Neural crest cell (in vitro differentiated cells): Measurements from ENCODE around the gene NAT10. TPM values are rescaled to one million over a fixed set of nuclear protein-coding genes. Genes with fewer than 3 reads are reported as not detected.

Experiments used
- DNase-seq: peaks from one replicate; pipeline ENCODE4 v3.0.0; 2021; ENCODE audit warnings: low read depth, mixed read lengths, low spot score
- H3K27ac Mint-ChIP-seq: one replicate; pipeline ENCODE4 v1.8.0; 2021; ENCODE audit warnings: mild to moderate bottlenecking, mixed read lengths; ENCODE audit not compliant: unreplicated experiment
- H3K27me3 Mint-ChIP-seq: 2 replicates; pipeline ENCODE4 v1.8.0; 2021; ENCODE audit warnings: low read depth, mild to moderate bottlenecking, mixed read lengths
- H3K36me3 Mint-ChIP-seq: 2 replicates; pipeline ENCODE4 v1.8.0; 2021; ENCODE audit warnings: low read depth, mild to moderate bottlenecking, mixed read lengths
- H3K4me1 Mint-ChIP-seq: 2 replicates; pipeline ENCODE4 v1.8.0; 2021; ENCODE audit warnings: mixed read lengths
- H3K4me3 Mint-ChIP-seq: one replicate; pipeline ENCODE4 v1.8.0; 2021; ENCODE audit warnings: mild to moderate bottlenecking, mixed read lengths
- H3K9me3 Mint-ChIP-seq: 2 replicates; pipeline ENCODE4 v1.8.0; 2021; ENCODE audit warnings: mixed read lengths
- CTCF ChIP-seq: fragments of 200-600 bp; sonication (generic); conservative IDR thresholded peaks from 2 replicates; pipeline ENCODE4 v1.5.0; 2021; ENCODE audit warnings: antibody characterized with exemption, mild to moderate bottlenecking
- total RNA-seq: library from RNA; stranded (reverse); gene quantifications from 2 replicates; pipeline ENCODE4 v1.2.1, GENCODE V29; 2021

Gene NAT10
- total RNA-seq, 1 donor from 2014 or later: 70.8 TPM

DNA sequence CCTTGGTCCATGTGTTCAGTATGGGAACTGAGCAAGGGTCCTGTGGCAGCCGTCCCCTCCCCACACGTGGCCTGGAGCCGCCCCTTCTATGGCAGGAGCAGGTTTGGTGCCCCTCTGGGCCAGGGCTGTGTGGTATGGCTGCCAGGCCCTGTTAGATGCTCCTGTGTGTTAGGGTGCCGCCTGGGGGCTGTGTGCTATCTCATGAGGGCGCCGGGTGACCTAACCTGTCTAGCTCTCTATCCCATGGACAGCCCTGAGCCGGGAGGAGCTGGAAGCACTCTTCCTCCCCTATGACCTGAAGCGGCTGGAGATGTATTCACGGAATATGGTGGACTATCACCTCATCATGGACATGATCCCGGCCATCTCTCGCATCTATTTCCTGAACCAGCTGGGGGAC, 34.7 kb downstream of the NAT10 start:
- no peaks in the 10 kb centered on the region for H3K27me3 Mint-ChIP-seq
- H3K9me3 Mint-ChIP-seq: no peaks in the 10 kb centered on the region
- peaks cover 7% of the 10 kb centered on the region for H3K4me1 Mint-ChIP-seq
- TF ChIP-seq CTCF: no peak
- H3K4me3 Mint-ChIP-seq: no peak overlapping the region
- peaks cover 24% of the 10 kb centered on the region for H3K36me3 Mint-ChIP-seq
- H3K27ac Mint-ChIP-seq: no peak overlapping the region
- DNase-seq: no peak

DNA sequence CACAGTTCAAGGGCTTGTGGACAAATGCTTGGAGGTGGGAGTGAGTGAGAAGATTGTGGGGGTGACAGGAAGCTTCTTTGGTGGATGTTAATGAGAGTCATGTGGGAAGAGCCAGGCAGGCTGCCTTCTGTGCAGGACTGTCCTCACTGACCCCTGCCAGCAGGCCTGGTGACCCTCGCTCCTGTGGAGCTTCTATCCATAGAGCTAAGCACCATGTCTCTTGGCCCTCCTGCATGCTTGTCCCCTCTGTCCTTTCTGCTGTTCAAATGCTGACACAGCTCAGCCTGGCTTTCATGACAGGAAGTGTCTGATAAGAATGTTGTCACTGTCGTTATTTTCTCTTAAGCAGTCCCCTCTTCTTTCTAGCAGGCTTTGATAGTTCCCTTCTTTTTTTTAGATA, 37.6 kb downstream of the NAT10 start:
- TF ChIP-seq CTCF: no peak
- Mint-ChIP-seq H3K4me1 (peaks cover 11% of the 10 kb centered on the region), H3K4me3 (no peak overlapping the region), H3K27ac (peak overlapping the region; percentile 93), H3K36me3 (peaks cover 25% of the 10 kb centered on the region), H3K9me3 (no peaks in the 10 kb centered on the region), H3K27me3 (no peaks in the 10 kb centered on the region)
- DNase-seq: no peak

DNA sequence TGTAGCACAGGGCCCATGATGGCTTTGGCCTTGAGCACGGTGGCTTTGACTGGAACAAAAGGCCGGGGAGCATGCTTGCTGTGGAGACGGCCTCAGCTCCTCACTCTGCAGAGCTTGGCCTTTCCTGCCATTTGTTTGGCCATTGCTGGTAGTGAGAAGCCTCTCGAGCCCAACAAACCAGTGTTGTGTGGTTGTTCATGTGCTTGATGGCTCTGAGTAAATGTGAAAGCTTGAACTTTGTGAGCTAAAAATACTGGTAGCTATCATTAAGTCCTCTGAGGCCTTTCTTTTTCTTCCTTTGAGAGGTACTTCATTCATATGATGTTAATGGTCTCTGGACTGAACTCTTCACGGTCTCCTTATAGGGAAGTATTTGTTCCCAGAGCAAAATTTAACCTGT, 39.6 kb downstream of the NAT10 start:
- Mint-ChIP-seq H3K27ac (peak overlapping the region; percentile 68), H3K4me1 (peaks cover 23% of the 10 kb centered on the region), H3K9me3 (no peaks in the 10 kb centered on the region), H3K27me3 (no peaks in the 10 kb centered on the region), H3K36me3 (peaks cover 25% of the 10 kb centered on the region), H3K4me3 (no peak overlapping the region)
- DNase-seq: no peak
- no peak for TF ChIP-seq CTCF

DNA sequence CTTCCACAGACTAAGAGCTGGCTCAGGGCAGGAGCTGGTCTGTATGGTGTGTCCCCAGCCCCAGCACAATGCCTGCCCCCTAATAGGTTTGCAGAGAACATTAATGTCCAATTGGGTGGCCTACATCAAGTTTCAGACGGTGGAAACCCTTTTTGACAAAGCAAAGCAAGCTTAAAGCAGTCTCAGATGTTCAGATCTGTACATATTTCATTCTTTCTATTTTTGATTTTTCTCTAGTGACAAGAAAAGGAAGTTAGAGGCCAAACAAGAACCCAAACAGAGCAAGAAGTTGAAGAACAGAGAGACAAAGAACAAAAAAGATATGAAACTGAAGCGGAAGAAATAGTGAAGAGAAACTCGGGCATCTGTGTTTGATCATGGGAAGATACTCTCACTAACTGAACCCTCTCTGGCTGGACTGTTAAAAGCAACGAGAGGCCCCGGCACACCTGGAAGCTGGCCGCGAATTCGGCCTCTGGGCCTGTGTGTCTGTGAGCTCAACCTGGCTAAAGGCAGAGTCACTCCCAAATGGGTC, 40.5 kb downstream of the NAT10 start:
- Mint-ChIP-seq H3K4me3 (no peak overlapping the region), H3K36me3 (peaks cover 25% of the 10 kb centered on the region), H3K27me3 (no peaks in the 10 kb centered on the region), H3K9me3 (no peaks in the 10 kb centered on the region), H3K27ac (peak overlapping the region; percentile 2), H3K4me1 (peaks cover 23% of the 10 kb centered on the region)
- no peak for TF ChIP-seq CTCF
- no peak for DNase-seq

- Mint-ChIP-seq H3K27ac (no peak overlapping the region), H3K27me3 (no peaks in the 10 kb centered on the region), H3K9me3 (no peaks in the 10 kb centered on the region), H3K4me1 (peaks cover 23% of the 10 kb centered on the region), H3K4me3 (no peak overlapping the region), H3K36me3 (peaks cover 25% of the 10 kb centered on the region)
- TF ChIP-seq CTCF: no peak
- DNase-seq: no peak
These were observed 41.0 kb downstream of the NAT10 start for GRCh38 chr11:34146411-34146810.
